Epithelial cell of esophagus (primary cell): ENCODE results near the gene HDAC9.

Experiments used
- DNase-seq: peaks from one replicate; pipeline ENCODE4 v3.0.0; 2010; ENCODE audit warnings: low read depth
- H3K4me3 ChIP-seq: 2 replicates; pipeline ENCODE4 v1.5.1; 2011; ENCODE audit warnings: mild to moderate bottlenecking, low read length, control low read depth
- TF ChIP-seq, protein P1 (sequence below): IDR thresholded peaks from 2 replicates; pipeline ENCODE4 v1.5.1; 2011; ENCODE audit warnings: low read depth, mild to moderate bottlenecking, low read length, control low read depth, inconsistent platforms; ENCODE audit not compliant: insufficient read depth; ENCODE audit errors: missing control alignments

Gene HDAC9

DNA sequence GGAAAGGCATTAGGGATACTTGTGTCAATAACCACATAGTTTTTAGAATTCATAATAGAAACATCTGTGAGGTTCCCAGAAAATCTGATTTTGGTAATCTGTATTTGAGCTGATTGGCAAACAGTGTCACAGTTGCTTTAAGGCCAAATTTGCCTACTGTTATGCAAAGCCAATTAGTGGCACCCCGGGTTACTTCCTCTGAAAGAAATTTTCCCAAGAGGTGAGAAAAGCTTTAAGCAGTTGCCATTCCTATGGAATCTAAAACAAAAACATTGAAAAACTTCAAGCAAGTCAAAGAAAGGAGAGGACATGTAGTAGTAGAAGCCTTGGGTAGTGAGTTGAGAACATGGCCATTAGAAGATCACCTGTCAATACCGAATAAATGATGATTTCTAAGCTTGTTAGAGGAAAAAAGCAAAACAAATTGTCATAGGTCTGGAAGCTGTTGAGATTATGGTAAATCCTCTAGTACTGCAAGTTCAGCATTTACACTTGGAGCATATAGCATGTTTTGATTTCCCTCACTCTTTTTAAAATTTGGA is 445.1 kb downstream of the HDAC9 start:
- DNase-seq, result no peak
- H3K4me3 ChIP-seq, result no peak overlapping the region
- TF ChIP-seq, protein P1, sequence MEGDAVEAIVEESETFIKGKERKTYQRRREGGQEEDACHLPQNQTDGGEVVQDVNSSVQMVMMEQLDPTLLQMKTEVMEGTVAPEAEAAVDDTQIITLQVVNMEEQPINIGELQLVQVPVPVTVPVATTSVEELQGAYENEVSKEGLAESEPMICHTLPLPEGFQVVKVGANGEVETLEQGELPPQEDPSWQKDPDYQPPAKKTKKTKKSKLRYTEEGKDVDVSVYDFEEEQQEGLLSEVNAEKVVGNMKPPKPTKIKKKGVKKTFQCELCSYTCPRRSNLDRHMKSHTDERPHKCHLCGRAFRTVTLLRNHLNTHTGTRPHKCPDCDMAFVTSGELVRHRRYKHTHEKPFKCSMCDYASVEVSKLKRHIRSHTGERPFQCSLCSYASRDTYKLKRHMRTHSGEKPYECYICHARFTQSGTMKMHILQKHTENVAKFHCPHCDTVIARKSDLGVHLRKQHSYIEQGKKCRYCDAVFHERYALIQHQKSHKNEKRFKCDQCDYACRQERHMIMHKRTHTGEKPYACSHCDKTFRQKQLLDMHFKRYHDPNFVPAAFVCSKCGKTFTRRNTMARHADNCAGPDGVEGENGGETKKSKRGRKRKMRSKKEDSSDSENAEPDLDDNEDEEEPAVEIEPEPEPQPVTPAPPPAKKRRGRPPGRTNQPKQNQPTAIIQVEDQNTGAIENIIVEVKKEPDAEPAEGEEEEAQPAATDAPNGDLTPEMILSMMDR, result no peak

DNA sequence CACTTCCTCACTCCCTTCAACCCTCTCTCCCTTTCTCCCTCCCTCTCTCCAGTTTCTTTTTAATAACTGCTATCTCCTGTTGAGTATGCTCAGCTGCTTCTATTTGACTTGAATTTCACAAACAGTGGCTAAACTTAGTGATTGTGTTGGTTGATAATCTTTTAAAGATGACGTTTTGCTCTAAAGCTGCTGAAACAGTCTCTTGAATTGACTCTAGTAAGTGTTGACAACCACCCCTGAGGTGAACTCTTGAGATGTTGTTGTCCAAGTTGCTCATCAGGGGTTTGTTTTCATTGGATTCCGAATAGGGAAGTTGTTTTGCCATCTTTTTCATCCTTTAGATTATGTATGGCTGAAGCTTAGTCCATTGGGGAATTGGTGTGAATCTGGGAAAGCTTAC is 445.7 kb downstream of the HDAC9 start:
- no peak overlapping the region for H3K4me3 ChIP-seq
- TF ChIP-seq, protein P1, result no peak
- DNase-seq, result no peak

DNA sequence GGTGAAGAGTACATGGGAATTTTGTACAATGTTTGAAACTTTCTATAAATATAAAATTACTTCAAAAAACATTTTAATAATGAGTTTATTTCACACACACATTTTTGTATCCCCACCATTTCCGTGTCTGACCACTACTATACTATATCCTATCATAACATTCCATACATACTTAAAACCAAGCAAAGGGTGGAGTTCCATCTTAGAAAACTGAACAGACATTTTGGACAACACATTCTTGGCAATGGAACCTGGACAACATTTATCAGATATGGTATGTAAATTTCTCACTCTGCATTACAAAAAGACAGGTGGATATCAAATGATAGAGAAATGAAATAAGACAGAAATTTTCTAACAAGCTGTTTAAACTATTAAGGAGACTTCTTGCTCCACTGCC is 453.0 kb downstream of the HDAC9 start:
- no peak for DNase-seq
- no peak overlapping the region for H3K4me3 ChIP-seq
- TF ChIP-seq, protein P1, result no peak

DNA sequence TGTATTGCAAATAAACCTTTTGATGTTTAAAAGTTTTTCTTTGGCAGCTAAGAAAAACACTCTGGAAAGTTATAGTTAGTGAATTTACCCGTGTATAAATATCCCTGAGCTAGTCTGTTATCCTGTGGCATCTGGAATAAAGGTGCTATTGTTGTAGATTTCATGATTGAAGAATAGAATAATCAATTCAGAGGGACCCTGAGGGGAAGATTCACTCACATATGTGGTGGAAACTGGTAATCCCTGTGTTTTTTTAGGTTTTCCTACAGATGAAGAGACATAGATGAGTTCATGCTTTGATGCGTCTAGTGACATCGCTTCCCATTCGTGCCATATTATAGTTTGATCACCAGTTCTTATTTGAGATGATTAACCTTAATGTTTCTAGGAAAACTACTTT is 457.3 kb downstream of the HDAC9 start:
- TF ChIP-seq, protein P1, result no peak
- no peak for DNase-seq
- H3K4me3 ChIP-seq, result no peak overlapping the region

DNA sequence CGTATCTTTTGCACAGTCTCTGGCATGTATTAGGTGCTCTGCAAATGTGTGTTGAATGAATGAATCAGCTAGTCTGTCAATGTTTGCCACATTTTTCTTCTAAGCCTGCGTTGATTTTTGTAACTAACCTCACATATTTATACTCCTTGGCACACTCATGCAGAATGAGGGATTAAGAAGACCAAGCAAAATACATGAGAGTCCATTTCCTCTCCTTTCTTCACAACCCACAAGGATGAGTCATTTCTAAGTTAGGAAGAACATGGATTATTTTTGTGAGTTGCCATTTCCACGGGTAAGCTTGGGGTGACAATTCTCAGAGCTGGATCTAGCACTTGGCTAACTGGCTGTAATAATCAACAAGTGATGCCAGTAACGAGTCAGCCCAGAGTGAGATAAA is 463.1 kb downstream of the HDAC9 start:
- no peak overlapping the region for H3K4me3 ChIP-seq
- peak; percentile 35 for DNase-seq
- TF ChIP-seq, protein P1, result no peak

DNA sequence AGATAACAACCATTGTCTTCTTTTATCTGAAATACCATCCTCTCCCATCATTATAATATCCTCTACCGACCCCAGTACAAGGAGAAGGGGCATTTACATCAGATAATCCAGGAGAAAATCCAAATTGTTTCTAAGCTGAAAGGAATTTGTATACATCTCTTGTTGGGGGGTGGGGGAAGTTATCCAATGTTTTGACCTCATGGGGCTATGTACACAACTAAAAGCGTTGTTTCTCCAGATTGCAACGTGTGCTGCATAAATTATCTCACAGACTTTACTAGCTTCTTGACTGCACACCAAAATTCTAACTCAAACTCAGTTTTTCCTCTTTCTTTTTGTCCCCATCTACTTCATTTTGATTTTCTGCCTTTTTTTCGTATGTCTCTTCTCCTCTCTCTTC is 465.2 kb downstream of the HDAC9 start:
- DNase-seq, result no peak
- TF ChIP-seq, protein P1, result no peak
- H3K4me3 ChIP-seq, result no peak overlapping the region

DNA sequence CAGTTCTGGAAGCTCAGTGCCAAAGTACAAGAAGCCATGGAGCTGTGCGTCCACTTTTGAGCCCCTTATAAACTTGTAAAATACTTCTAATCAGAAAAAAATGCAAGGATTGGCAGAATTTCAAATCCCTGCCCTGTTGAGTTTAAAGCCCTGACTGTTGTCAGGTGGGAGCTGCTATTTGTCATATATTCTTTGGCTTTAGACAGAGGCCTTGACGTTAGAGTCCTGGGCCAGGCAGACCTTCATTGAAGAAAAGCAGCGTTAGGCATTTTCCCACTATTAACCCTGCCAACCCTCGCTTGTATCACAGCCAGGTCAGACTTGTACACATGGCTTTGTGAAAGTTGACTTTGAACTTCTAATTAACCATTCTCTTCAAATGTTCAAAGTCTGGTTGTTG is 466.5 kb downstream of the HDAC9 start:
- no peak overlapping the region for H3K4me3 ChIP-seq
- no peak for DNase-seq
- TF ChIP-seq, protein P1, result no peak
